H1 (cell line): ENCODE data around the gene TIMM23. TPM values are rescaled to one million over a fixed set of nuclear protein-coding genes. Genes with fewer than 3 reads are reported as not detected.

Experiments
- CTCF ChIA-PET: fragments of 300-600 bp; sonication (Branson Sonifier 250); formaldehyde crosslinking; loops from one replicate; lab custom pipeline; 2021; ENCODE audit not compliant: partially characterized antibody; lab: Charles Lee
- POLR2A ChIA-PET: fragments of 300-600 bp; sonication (Branson Sonifier 250); formaldehyde crosslinking; loops from one replicate; lab custom pipeline; 2021; ENCODE audit warnings: inconsistent platforms; ENCODE audit not compliant: partially characterized antibody; lab: Charles Lee
- DNase-seq, 2 experiments: peaks; one replicate each; pipeline versions ENCODE4 v3.0.0 to v3.0.0-alpha.2; 2010 to 2022; ENCODE audit warnings: low spot score in 2 of 2, low read depth in 1 of 2, mixed read lengths in 1 of 2
- FAIRE-seq: peaks from 2 replicates; lab custom pipeline; 2011; peaks lifted over from hg19 to GRCh38; lab: Jason Lieb, UNC
- H2AFZ ChIP-seq: 2 replicates; pipeline ENCODE4 v1.8.1; 2012; ENCODE audit warnings: low read length, inconsistent platforms
- H2AK5ac ChIP-seq: 2 replicates; pipeline ENCODE4 v1.6.1; 2013; ENCODE audit warnings: low read depth, low read length
- H2BK120ac ChIP-seq: replicated peaks from 2 replicates; pipeline ENCODE3; 2013; ENCODE audit warnings: low read depth, low read length, inconsistent platforms
- H2BK12ac ChIP-seq: 2 replicates; pipeline ENCODE4 v1.6.1; 2013; ENCODE audit warnings: low read depth, low read length
- H2BK15ac ChIP-seq: 2 replicates; pipeline ENCODE4 v1.6.1; 2013; ENCODE audit warnings: low read length
- H2BK20ac ChIP-seq: 2 replicates; pipeline ENCODE4 v1.6.1; 2013; ENCODE audit warnings: low read length
- H2BK5ac ChIP-seq: 2 replicates; pipeline ENCODE4 v1.6.1; 2013; ENCODE audit warnings: low read depth, low read length
- H3K14ac ChIP-seq: 2 replicates; pipeline ENCODE4 v1.6.1; 2013; ENCODE audit warnings: inconsistent platforms; ENCODE audit not compliant: insufficient read length
- H3K18ac ChIP-seq: 2 replicates; pipeline ENCODE4 v1.6.1; 2013; ENCODE audit warnings: low read length; ENCODE audit errors: extremely low read depth
- H3K23ac ChIP-seq: 2 replicates; pipeline ENCODE4 v1.6.1; 2013; ENCODE audit warnings: inconsistent platforms; ENCODE audit not compliant: insufficient read length
- H3K23me2 ChIP-seq: 2 replicates; pipeline ENCODE4 v1.6.1; 2013; ENCODE audit warnings: low read depth, low read length
- H3K27ac ChIP-seq: 2 replicates; pipeline ENCODE4 v1.6.1; 2011; ENCODE audit warnings: low read depth, low read length, inconsistent platforms
- H3K27me3 ChIP-seq, 4 experiments: replicated peaks in 1 of 4; 1 replicate in 1 of 4; 2 replicates in 3 of 4; pipeline versions ENCODE4 v1.6.1 to v1.8.1; 2011 to 2013; ENCODE audit warnings: low read length in 3 of 4, mild to moderate bottlenecking in 3 of 4, inconsistent platforms in 2 of 4, mixed read lengths in 2 of 4, moderate library complexity in 1 of 4; ENCODE audit not compliant: control insufficient read depth in 3 of 4, insufficient read depth in 3 of 4; ENCODE audit errors: extremely low read depth in 1 of 4
- H3K36me3 ChIP-seq, 4 experiments: 2 replicates each; pipeline versions ENCODE4 v1.6.1 to v1.8.1; 2011 to 2013; ENCODE audit warnings: mild to moderate bottlenecking in 4 of 4, low read length in 3 of 4, moderate library complexity in 2 of 4, control low read depth in 1 of 4, inconsistent platforms in 1 of 4; ENCODE audit not compliant: insufficient read depth in 4 of 4, control insufficient read depth in 2 of 4
- H3K4ac ChIP-seq: replicated peaks from 2 replicates; pipeline ENCODE3; 2013; ENCODE audit warnings: low read length, low read depth, mixed read lengths, inconsistent platforms; ENCODE audit not compliant: insufficient read length
- H3K4me1 ChIP-seq, 4 experiments: replicated peaks in 1 of 4; 1 replicate in 1 of 4; 2 replicates in 3 of 4; pipeline versions ENCODE4 v1.6.1 to v1.8.1; 2011 to 2013; ENCODE audit warnings: low read length in 3 of 4, inconsistent platforms in 2 of 4, mixed read lengths in 1 of 4; ENCODE audit not compliant: insufficient read depth in 4 of 4, control insufficient read depth in 3 of 4
- H3K4me2 ChIP-seq, 2 experiments: 2 replicates each; pipeline versions ENCODE4 v1.6.1 to v1.8.1; 2011 to 2013; ENCODE audit warnings: low read depth in 2 of 2, low read length in 2 of 2, control low read depth in 1 of 2, inconsistent platforms in 1 of 2, mild to moderate bottlenecking in 1 of 2; ENCODE audit not compliant: insufficient read depth in 1 of 2
- H3K4me3 ChIP-seq, 4 experiments: fragments of 200-600, 300-600 bp in 1 of 4; sonication (generic), shearing (Covaris generic), sonication (Bioruptor Twin) in 1 of 4; 2 replicates each; pipeline versions ENCODE4 v1.5.1 to v1.8.1; 2011 to 2016; ENCODE audit warnings: low read length in 4 of 4, low read depth in 3 of 4, control low read depth in 2 of 4, inconsistent platforms in 2 of 4, mild to moderate bottlenecking in 2 of 4, mixed read lengths in 1 of 4, moderate library complexity in 1 of 4; ENCODE audit not compliant: insufficient read depth in 2 of 4; ENCODE audit errors: extremely low read depth in 1 of 4
- H3K56ac ChIP-seq: replicated peaks from 2 replicates; pipeline ENCODE3; 2013; ENCODE audit warnings: low read depth, mild to moderate bottlenecking, mixed read lengths, low read length, inconsistent platforms; ENCODE audit not compliant: insufficient read length
- H3K79me1 ChIP-seq: 2 replicates; pipeline ENCODE4 v1.6.1; 2013; ENCODE audit warnings: low read depth, low read length, control low read depth
- H3K79me2 ChIP-seq, 2 experiments: 2 replicates each; pipeline versions ENCODE4 v1.6.1 to v1.8.1; 2012 to 2013; ENCODE audit warnings: low read length in 2 of 2, mild to moderate bottlenecking in 2 of 2, inconsistent platforms in 1 of 2; ENCODE audit not compliant: insufficient read depth in 2 of 2, control insufficient read depth in 1 of 2
- H3K9ac ChIP-seq, 4 experiments: replicated peaks in 1 of 4; 1 replicate in 1 of 4; 2 replicates in 3 of 4; pipeline versions ENCODE4 v1.6.1 to v1.8.1; 2011 to 2013; ENCODE audit warnings: low read depth in 3 of 4, low read length in 3 of 4, control low read depth in 2 of 4, mild to moderate bottlenecking in 2 of 4, moderate library complexity in 2 of 4, inconsistent platforms in 1 of 4; ENCODE audit errors: extremely low read depth in 1 of 4
- H3K9me3 ChIP-seq, 2 experiments: 2 replicates each; pipeline versions ENCODE4 v1.6.1 to v1.8.1; 2012 to 2013; ENCODE audit warnings: mild to moderate bottlenecking in 2 of 2, moderate library complexity in 2 of 2, control low read depth in 1 of 2, inconsistent platforms in 1 of 2, low read depth in 1 of 2, low read length in 1 of 2, mixed read lengths in 1 of 2; ENCODE audit not compliant: insufficient read depth in 2 of 2
- H4K20me1 ChIP-seq, 2 experiments: replicated peaks in 1 of 2; 2 replicates each; pipeline versions ENCODE3 to v1.8.1; 2011 to 2013; ENCODE audit warnings: inconsistent platforms in 2 of 2, low read length in 2 of 2, mild to moderate bottlenecking in 1 of 2; ENCODE audit not compliant: insufficient read depth in 2 of 2, control insufficient read depth in 1 of 2
- H4K5ac ChIP-seq: 2 replicates; pipeline ENCODE4 v1.6.1; 2013; ENCODE audit warnings: low read length, low read depth, mixed read lengths, inconsistent platforms; ENCODE audit not compliant: insufficient read length
- H4K8ac ChIP-seq: 2 replicates; pipeline ENCODE4 v1.8.0; 2013; ENCODE audit warnings: mild to moderate bottlenecking, moderate library complexity, low read length, inconsistent platforms; ENCODE audit not compliant: insufficient read depth; ENCODE audit errors: extremely low read depth
- H4K91ac ChIP-seq: replicated peaks from 2 replicates; pipeline ENCODE3; 2013; ENCODE audit warnings: low read length, mixed read lengths, inconsistent platforms; ENCODE audit not compliant: insufficient read length
- ASH2L ChIP-seq: fragments of 200-600, 300-600 bp; sonication (generic); IDR thresholded peaks from one replicate; pipeline ENCODE4 v1.7.1; 2017; ENCODE audit warnings: low read length
- CBX8 ChIP-seq: fragments of 300-800, 300-1000 bp; sonication (generic); IDR thresholded peaks from 2 replicates; pipeline ENCODE4 v1.7.1; 2016; ENCODE audit warnings: low read depth, low read length, borderline replicate concordance
- CHD1 ChIP-seq: IDR thresholded peaks from 2 replicates; pipeline ENCODE4 v1.6.1; 2012; ENCODE audit warnings: low read depth, low read length, improper control_type of control experiment
- CREB1 ChIP-seq: IDR thresholded peaks from 2 replicates; pipeline ENCODE4 v1.6.1; 2012; ENCODE audit warnings: inconsistent platforms
- EP300 ChIP-seq, 2 experiments: IDR thresholded peaks; 1 replicate in 1 of 2; 2 replicates in 1 of 2; pipeline ENCODE4 v1.6.1; 2011 to 2012; ENCODE audit warnings: low read depth in 2 of 2, low read length in 2 of 2, mild to moderate bottlenecking in 2 of 2, borderline replicate concordance in 1 of 2, inconsistent platforms in 1 of 2, moderate library complexity in 1 of 2
- FOSL1 ChIP-seq: IDR thresholded peaks from 2 replicates; pipeline ENCODE4 v1.6.1; 2011; ENCODE audit warnings: mild to moderate bottlenecking, low read depth, low read length, moderate library complexity; ENCODE audit not compliant: insufficient read depth
- HDAC6 ChIP-seq: IDR thresholded peaks from one replicate; pipeline ENCODE4 v1.7.1; 2012; ENCODE audit warnings: low read depth, mild to moderate bottlenecking, inconsistent platforms, low read length, moderate library complexity
- JUN ChIP-seq: IDR thresholded peaks from 2 replicates; pipeline ENCODE4 v1.6.1; 2011; ENCODE audit warnings: low read depth, mild to moderate bottlenecking, improper control_type of control experiment, low read length
- KDM1A ChIP-seq: fragments of 200-600, 300-600 bp; sonication (generic); IDR thresholded peaks from 2 replicates; pipeline ENCODE4 v1.7.1; 2016; ENCODE audit warnings: mild to moderate bottlenecking, low read length, borderline replicate concordance
- MAFK ChIP-seq: IDR thresholded peaks from 2 replicates; pipeline ENCODE4 v1.6.1; 2012; ENCODE audit warnings: low read depth, mild to moderate bottlenecking, improper control_type of control experiment, low read length
- POLR2AphosphoS5 ChIP-seq: IDR thresholded peaks from 2 replicates; pipeline ENCODE4 v1.6.1; 2011; ENCODE audit warnings: low read depth, low read length
- SIRT6 ChIP-seq: IDR thresholded peaks from one replicate; pipeline ENCODE4 v1.7.1; 2012; ENCODE audit warnings: low read length, inconsistent platforms
- SP4 ChIP-seq: IDR thresholded peaks from 2 replicates; pipeline ENCODE4 v1.6.1; 2012; ENCODE audit warnings: low read length, inconsistent platforms
- SUZ12 ChIP-seq: fragments of 200-600 bp; sonication (generic); IDR thresholded peaks from 2 replicates; pipeline ENCODE4 v1.6.1; 2012; ENCODE audit warnings: mild to moderate bottlenecking, inconsistent platforms, low read length, moderate library complexity, mixed read lengths
- TEAD4 ChIP-seq: IDR thresholded peaks from 2 replicates; pipeline ENCODE4 v1.6.1; 2012; ENCODE audit warnings: low read depth, low read length, inconsistent platforms, mixed read lengths
- YY1 ChIP-seq: IDR thresholded peaks from 2 replicates; pipeline ENCODE4 v1.6.1; 2011; ENCODE audit warnings: low read depth, mild to moderate bottlenecking, low read length
- WGBS, 2 experiments: shearing (Covaris generic) in 1 of 2; methylation state at CpG; one replicate each; pipeline versions ENCODE4 v1.1.6 to v1.1.7; 2013 to 2015; ENCODE audit warnings: low lambda C conversion rate in 2 of 2, mixed read lengths in 2 of 2, inconsistent platforms in 1 of 2, low coverage in 1 of 2, missing lambda C conversion rate in 1 of 2; ENCODE audit not compliant: insufficient replicate concordance in 2 of 2, insufficient coverage in 1 of 2, insufficient read length in 1 of 2; ENCODE audit errors: extremely low coverage in 1 of 2, missing lambda C conversion rate in 1 of 2; 5-methylcytosine and 5-hydroxymethylcytosine counted together
- polyA plus RNA-seq, 7 experiments: library from polyadenylated mRNA; depleted of rRNA in 3 of 7; stranded (reverse) in 5 of 7; unstranded in 2 of 7; fragments of >200 nt in 5 of 7; fragments of 200-250 nt in 2 of 7; gene quantifications; 1 replicate in 5 of 7; 2 replicates in 1 of 7; 4 replicates in 1 of 7; pipeline versions ENCODE4 v1.2.1 to v1.2.3, GENCODE V29; 2011 to 2013; ENCODE audit warnings: missing spikeins in 2 of 7, mixed read lengths in 2 of 7
- total RNA-seq: library from RNA; stranded (reverse); fragmentation: NEBNext Ultra II Directional; extraction: Animal tissue kit (Norgen Biotek cat#: 25700); gene quantifications from 2 replicates; pipeline ENCODE4 v1.2.1, GENCODE V29; 2021

Gene TIMM23
- total and polyA plus RNA-seq, 2 of the 8 experiments (the other 6 are each of a cell fraction or from before 2014, with no cell fraction given) = 101 to 130 TPM

DNA sequence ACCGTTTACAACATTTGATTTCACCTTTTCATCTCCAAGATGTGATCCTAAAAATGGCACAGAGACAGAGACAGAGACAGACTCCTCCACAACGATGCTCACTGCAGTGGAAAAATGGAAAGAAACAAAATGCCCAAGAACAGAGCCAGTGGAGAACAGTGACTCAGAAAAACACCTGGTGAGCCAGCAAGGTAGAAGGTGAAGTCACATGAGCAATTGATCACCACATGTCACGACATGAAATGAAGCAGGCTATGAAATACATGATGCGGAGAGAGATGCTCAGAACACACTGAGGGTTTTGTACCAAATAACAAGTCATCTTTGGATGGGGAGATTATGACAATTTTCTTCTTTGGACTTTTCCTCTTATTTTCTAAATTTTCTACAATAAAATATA, 70.2 kb downstream of the TIMM23 start:
- Histone ChIP-seq H4K8ac (no peak overlapping the region), H3K18ac (no peak overlapping the region), H3K23ac (no peak overlapping the region), H3K23me2 (no peaks in the 10 kb centered on the region), H3K79me2 (no peaks in the 10 kb centered on the region), H3K56ac (no peak overlapping the region), H2BK20ac (no peak overlapping the region), H4K91ac (no peak overlapping the region), H3K4me3 (no peak overlapping the region), H2AK5ac (no peak overlapping the region), H3K36me3 (no peaks in the 10 kb centered on the region), H4K20me1 (no peaks in the 10 kb centered on the region), H2BK5ac (no peak overlapping the region), H2BK12ac (no peak overlapping the region), H3K4me2 (no peak overlapping the region), H3K4ac (no peak overlapping the region), H3K27me3 (no peaks in the 10 kb centered on the region), H3K14ac (no peak overlapping the region), H4K5ac (no peak overlapping the region), H3K27ac (no peak overlapping the region), H2AFZ (peak overlapping the region; percentile 61; the same call in 1 of the 2 replicates), H3K9me3 (no peaks in the 10 kb centered on the region), H3K4me1 (peaks cover 0 to 3% (median 0%) of the 10 kb centered on the region in 4 experiments; a peak in 1 of 7 replicates), H2BK15ac (no peak overlapping the region), H3K79me1 (no peaks in the 10 kb centered on the region), H3K9ac (no peak overlapping the region), H2BK120ac (no peak overlapping the region)
- DNase-seq = no peak
- CTCF ChIA-PET = no interaction called here
- 87% methylated on average over 4 of the region's 4 CpGs; no CpG with 5 or more reads in 1 of the 2 experiments for WGBS, 2 experiments
- no peak for FAIRE-seq
- POLR2A ChIA-PET = interaction anchor here (0.6 kb wide), 1 partner anchor 14 kb away, joined by 4 read pairs; no protein-coding TSS in a partner anchor
- TF ChIP-seq YY1 = no peak
- no peak for TF ChIP-seq CREB1
- TF ChIP-seq ASH2L = no peak
- no peak for TF ChIP-seq CBX8
- TF ChIP-seq EP300 (IDR thresholded peaks at IDR 0.05; ENCODE audit: borderline replicate concordance in 1 of 2, low read depth in 2 of 2, low read length in 2 of 2) = no peak
- TF ChIP-seq POLR2AphosphoS5 = no peak
- no peak for TF ChIP-seq MAFK
- no peak for TF ChIP-seq JUN
- TF ChIP-seq SP4 = no peak
- TF ChIP-seq SIRT6 = no peak
- no peak for TF ChIP-seq KDM1A
- no peak for TF ChIP-seq CHD1
- TF ChIP-seq SUZ12 = no peak
- no peak for TF ChIP-seq TEAD4
- TF ChIP-seq HDAC6 = no peak
- TF ChIP-seq FOSL1 = no peak
